Measurements from ENCODE around the gene MX1. TPM values are rescaled to one million over a fixed set of nuclear protein-coding genes. Genes with fewer than 3 reads are reported as not detected.

The MX1 gene
- total RNA-seq, 1 experiment from 2014 or later: 2.0 TPM

GRCh38 chr21:41449613-41450012 lies 23.6 kb downstream of the MX1 start:
- CTCF ChIA-PET: no interaction called here

More at GRCh38 chr21:41449613-41450012, 23.6 kb downstream of the MX1 start:
- Histone ChIP-seq H3K4me3 (replicated peaks in 1 of 2; ENCODE audit: low read depth in 1 of 2, low read length in 2 of 2) (no peak overlapping the region), H3K27ac (ENCODE audit: low read depth, low read length) (no peak overlapping the region), H3K36me3 (ENCODE audit: control insufficient read depth in 1 of 2, insufficient read depth in 2 of 2, low read length in 2 of 2) (no peaks in the 10 kb centered on the region), H4K20me1 (ENCODE audit: insufficient read depth) (no peaks in the 10 kb centered on the region), H3K4me2 (ENCODE audit: low read length) (no peak overlapping the region), H3K27me3 (ENCODE audit: insufficient read depth, low read length) (no peaks in the 10 kb centered on the region), H3K9me2 (ENCODE audit: insufficient read depth) (no peaks in the 10 kb centered on the region), H3K9ac (ENCODE audit: low read length) (no peak overlapping the region), H3K79me2 (ENCODE audit: insufficient read depth, low read length) (no peaks in the 10 kb centered on the region), H3K9me3 (ENCODE audit: control insufficient read depth in 1 of 2, insufficient read depth in 1 of 2, low read depth in 1 of 2, low read length in 2 of 2) (no peaks in the 10 kb centered on the region), H2AFZ (ENCODE audit: low read depth, low read length, poor library complexity, severe bottlenecking) (no peak overlapping the region), H3K4me1 (ENCODE audit: control insufficient read depth in 1 of 2, insufficient read depth in 2 of 2, low read length in 2 of 2) (no peaks in the 10 kb centered on the region)
- ATAC-seq (no peak), DNase-seq (ENCODE audit: low read depth, low spot score) (no peak)
- ChIA-PET POLR2A (no interaction called here), RAD21 (ENCODE audit: low non-redundant PET in 1 of 2, low total read pairs in 2 of 2, uncharacterized antibody in 2 of 2, unreplicated experiment in 2 of 2) (no interaction called here)
- no peak for TF ChIP-seq FOSL1 (IDR thresholded peaks at IDR 0.05; ENCODE audit: low read depth)
- TF ChIP-seq CEBPB (IDR thresholded peaks at IDR 0.05; ENCODE audit: low read depth): no peak
- no peak for TF ChIP-seq EZH2phosphoT487 (IDR thresholded peaks at IDR 0.05; ENCODE audit: borderline replicate concordance)
- TF ChIP-seq EGR1 (IDR thresholded peaks at IDR 0.05; ENCODE audit: low read depth): no peak
- no peak for TF ChIP-seq JUND (IDR thresholded peaks at IDR 0.05)
- TF ChIP-seq, protein P1, sequence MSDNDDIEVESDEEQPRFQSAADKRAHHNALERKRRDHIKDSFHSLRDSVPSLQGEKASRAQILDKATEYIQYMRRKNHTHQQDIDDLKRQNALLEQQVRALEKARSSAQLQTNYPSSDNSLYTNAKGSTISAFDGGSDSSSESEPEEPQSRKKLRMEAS (IDR thresholded peaks at IDR 0.05): no peak
- no peak for TF ChIP-seq POLR2AphosphoS5 (IDR thresholded peaks at IDR 0.05; ENCODE audit: low read depth, low read length)
- no peak for TF ChIP-seq YY1 (IDR thresholded peaks at IDR 0.05; ENCODE audit: extremely low read depth, insufficient replicate concordance, low read depth, low read length)
- TF ChIP-seq ZNF274 (IDR thresholded peaks at IDR 0.05; ENCODE audit: low read depth, low read length): no peak
- no peak for TF ChIP-seq SRF (IDR thresholded peaks at IDR 0.05; ENCODE audit: low read depth)
- TF ChIP-seq ELF1 (IDR thresholded peaks at IDR 0.05; ENCODE audit: borderline replicate concordance, low read depth): no peak
- no peak for TF ChIP-seq SP1 (IDR thresholded peaks at IDR 0.05; ENCODE audit: low read depth)
- no peak for TF ChIP-seq SIN3A (IDR thresholded peaks at IDR 0.05; ENCODE audit: low read depth)
- TF ChIP-seq, protein P2, sequence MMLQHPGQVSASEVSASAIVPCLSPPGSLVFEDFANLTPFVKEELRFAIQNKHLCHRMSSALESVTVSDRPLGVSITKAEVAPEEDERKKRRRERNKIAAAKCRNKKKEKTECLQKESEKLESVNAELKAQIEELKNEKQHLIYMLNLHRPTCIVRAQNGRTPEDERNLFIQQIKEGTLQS (IDR thresholded peaks at IDR 0.05): no peak
- no peak for TF ChIP-seq RAD21 (IDR thresholded peaks at IDR 0.05; ENCODE audit: low read depth)
- no peak for TF ChIP-seq TCF7L2 (IDR thresholded peaks at IDR 0.05; ENCODE audit: borderline replicate concordance, extremely low read depth, insufficient read depth, insufficient read length)
- no peak for TF ChIP-seq CBX3 (IDR thresholded peaks at IDR 0.05; ENCODE audit: low read depth)
- TF ChIP-seq, protein P3, sequence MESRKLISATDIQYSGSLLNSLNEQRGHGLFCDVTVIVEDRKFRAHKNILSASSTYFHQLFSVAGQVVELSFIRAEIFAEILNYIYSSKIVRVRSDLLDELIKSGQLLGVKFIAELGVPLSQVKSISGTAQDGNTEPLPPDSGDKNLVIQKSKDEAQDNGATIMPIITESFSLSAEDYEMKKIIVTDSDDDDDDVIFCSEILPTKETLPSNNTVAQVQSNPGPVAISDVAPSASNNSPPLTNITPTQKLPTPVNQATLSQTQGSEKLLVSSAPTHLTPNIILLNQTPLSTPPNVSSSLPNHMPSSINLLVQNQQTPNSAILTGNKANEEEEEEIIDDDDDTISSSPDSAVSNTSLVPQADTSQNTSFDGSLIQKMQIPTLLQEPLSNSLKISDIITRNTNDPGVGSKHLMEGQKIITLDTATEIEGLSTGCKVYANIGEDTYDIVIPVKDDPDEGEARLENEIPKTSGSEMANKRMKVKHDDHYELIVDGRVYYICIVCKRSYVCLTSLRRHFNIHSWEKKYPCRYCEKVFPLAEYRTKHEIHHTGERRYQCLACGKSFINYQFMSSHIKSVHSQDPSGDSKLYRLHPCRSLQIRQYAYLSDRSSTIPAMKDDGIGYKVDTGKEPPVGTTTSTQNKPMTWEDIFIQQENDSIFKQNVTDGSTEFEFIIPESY (IDR thresholded peaks at IDR 0.05; ENCODE audit: extremely low read depth, insufficient replicate concordance, low read length): no peak
- TF ChIP-seq REST (IDR thresholded peaks at IDR 0.05; ENCODE audit: low read depth): no peak
- no peak for TF ChIP-seq POLR2A (IDR thresholded peaks at IDR 0.05; ENCODE audit: borderline replicate concordance, extremely low read depth, insufficient read depth, insufficient read length)
- intact Hi-C loops (cut with micrococcal nuclease): no loop called here
- no TSS peak for BruUV-seq (replicated peaks)
